PC-9 (cell line): ENCODE measurements around the gene GNAO1. TPM values are rescaled to one million over a fixed set of nuclear protein-coding genes. Genes with fewer than 3 reads are reported as not detected.
"Not testable (repeated sequence)": the region's sequence is repeated elsewhere in the genome, so short reads cannot be mapped to it uniquely, and the experiment has no call there.

Experiments
- BruUV-seq: library from RNA; stranded (reverse); fragments of 400-500 nt; replicated peaks from 2 replicates; lab custom pipeline; 2021; lab: Mats Ljungman, UMichigan
- CTCF ChIA-PET: fragments of 300-600 bp; sonication (Branson Sonifier 250); formaldehyde crosslinking; loops from one replicate; lab custom pipeline; 2022; ENCODE audit warnings: antibody characterized with exemption; lab: Charles Lee
- POLR2A ChIA-PET: fragments of 300-600 bp; sonication (Branson Sonifier 250); formaldehyde crosslinking; loops from one replicate; lab custom pipeline; 2022; ENCODE audit warnings: antibody characterized with exemption; ENCODE audit not compliant: unreplicated experiment; lab: Charles Lee
- DNase-seq, 2 experiments: peaks; one replicate each; pipeline versions ENCODE4 v3.0.0 to v3.0.0-alpha.2; 2015 to 2022; ENCODE audit warnings: mixed read lengths in 1 of 2
- H2AFZ ChIP-seq: fragments of 200-600 bp; sonication (generic); 2 replicates; pipeline ENCODE4 v1.8.1; 2017; ENCODE audit warnings: antibody characterized with exemption
- H3F3A ChIP-seq: fragments of 200-600 bp; sonication (generic); 2 replicates; pipeline ENCODE4 v1.8.1; 2017; ENCODE audit warnings: antibody characterized with exemption, mild to moderate bottlenecking, low read depth; ENCODE audit not compliant: insufficient read depth
- H3K27ac ChIP-seq: fragments of 200-600 bp; sonication (generic); 2 replicates; pipeline ENCODE4 v1.6.1; 2016; ENCODE audit warnings: mixed run types
- H3K27me3 ChIP-seq: fragments of 200-600 bp; sonication (generic); 2 replicates; pipeline ENCODE4 v1.6.1; 2016; ENCODE audit warnings: low read depth, mixed run types; ENCODE audit not compliant: insufficient read depth
- H3K36me3 ChIP-seq: fragments of 200-600 bp; sonication (generic); 2 replicates; pipeline ENCODE4 v1.6.1; 2016; ENCODE audit warnings: low read depth, mixed run types
- H3K4me1 ChIP-seq: fragments of 200-600 bp; sonication (generic); replicated peaks from 2 replicates; pipeline ENCODE4 v1.6.1; 2016; ENCODE audit warnings: mixed run types; ENCODE audit not compliant: insufficient read depth
- H3K4me2 ChIP-seq: fragments of 200-600 bp; sonication (generic); 2 replicates; pipeline ENCODE4 v1.6.1; 2017; ENCODE audit warnings: mixed run types
- H3K4me3 ChIP-seq: fragments of 200-600 bp; sonication (generic); 2 replicates; pipeline ENCODE4 v1.6.1; 2016; ENCODE audit warnings: mixed run types
- H3K79me2 ChIP-seq: fragments of 200-600 bp; sonication (generic); 2 replicates; pipeline ENCODE4 v1.6.1; 2017; ENCODE audit warnings: low read depth, mixed run types
- H3K9me2 ChIP-seq: fragments of 200-600 bp; sonication (generic); 2 replicates; pipeline ENCODE4 v1.8.1; 2017; ENCODE audit warnings: mild to moderate bottlenecking; ENCODE audit not compliant: insufficient read depth
- H3K9me3 ChIP-seq: fragments of 200-600 bp; sonication (generic); 2 replicates; pipeline ENCODE4 v1.8.1; 2016; ENCODE audit warnings: low read depth; ENCODE audit not compliant: insufficient read depth
- H4K20me1 ChIP-seq: fragments of 200-600 bp; sonication (generic); 2 replicates; pipeline ENCODE4 v1.8.1; 2017; ENCODE audit not compliant: insufficient read depth
- CTCF ChIP-seq: fragments of 200-600 bp; sonication (generic); conservative IDR thresholded peaks from 2 replicates; pipeline ENCODE4 v1.6.1; 2017; ENCODE audit warnings: mixed run types, antibody characterized with exemption, mild to moderate bottlenecking, moderate library complexity
- EZH2 ChIP-seq: fragments of 200-600 bp; sonication (generic); IDR thresholded peaks from 2 replicates; pipeline ENCODE4 v1.8.0; 2017; ENCODE audit warnings: antibody characterized with exemption, low read depth
- intact Hi-C: fragments of 100-400 bp; cut with micrococcal nuclease; formaldehyde crosslinking; loops from one replicate; pipeline ENCODE4 v1.10.0; 2022; ENCODE audit not compliant: unreplicated experiment
- total RNA-seq: library from RNA; stranded (reverse); gene quantifications from 2 replicates; pipeline ENCODE4 v1.2.3, GENCODE V29; 2021

GNAO1 gene
- total RNA-seq, 1 experiment from 2014 or later = 2.8 TPM

GRCh38 chr16:56387396-56387795, 196.1 kb downstream of the GNAO1 start:
- TF ChIP-seq CTCF = no peak
- no peak for TF ChIP-seq EZH2
- CTCF ChIA-PET = no interaction called here
- Histone ChIP-seq H4K20me1 (no peaks in the 10 kb centered on the region), H3K4me1 (peaks cover 12% of the 10 kb centered on the region), H3K79me2 (no peaks in the 10 kb centered on the region), H3K4me2 (no peak overlapping the region), H3K27ac (no peak overlapping the region), H3K36me3 (peaks cover 8% of the 10 kb centered on the region), H3K27me3 (no peaks in the 10 kb centered on the region), H3K9me3 (no peaks in the 10 kb centered on the region), H3K9me2 (no peaks in the 10 kb centered on the region), H3K4me3 (no peak overlapping the region), H2AFZ (no peak overlapping the region), H3F3A (peaks cover 12% of the 10 kb centered on the region)
- no peak for DNase-seq
- no TSS peak for BruUV-seq
- intact Hi-C loops = no loop called here
- POLR2A ChIA-PET = no interaction called here

GRCh38 chr16:56388209-56388608, 196.9 kb downstream of the GNAO1 start:
- CTCF ChIA-PET = no interaction called here
- POLR2A ChIA-PET = interaction anchor here (0.6 kb wide), 1 partner anchor 51 kb away, joined by 9 read pairs; no protein-coding TSS in a partner anchor
- H3F3A ChIP-seq = peaks cover 4% of the 10 kb centered on the region; the same call in 1 of the 2 replicates
- no peak overlapping the region for H2AFZ ChIP-seq
- no peaks in the 10 kb centered on the region for H3K27me3 ChIP-seq
- no peak for TF ChIP-seq EZH2
- no peak for TF ChIP-seq CTCF
- H3K9me2 ChIP-seq = no peaks in the 10 kb centered on the region
- no peak overlapping the region for H3K4me2 ChIP-seq
- no peak for DNase-seq
- intact Hi-C loops = no loop called here
- peaks cover 4% of the 10 kb centered on the region; the same call in 1 of the 2 replicates for H3K4me1 ChIP-seq
- BruUV-seq = no TSS peak
- no peaks in the 10 kb centered on the region for H3K9me3 ChIP-seq
- no peaks in the 10 kb centered on the region for H3K79me2 ChIP-seq
- no peak overlapping the region for H3K27ac ChIP-seq
- peaks cover 6% of the 10 kb centered on the region for H3K36me3 ChIP-seq
- H4K20me1 ChIP-seq = no peaks in the 10 kb centered on the region
- H3K4me3 ChIP-seq = no peak overlapping the region

- no peaks in the 10 kb centered on the region for H3K9me2 ChIP-seq
- H2AFZ ChIP-seq = no peak overlapping the region
- no peak overlapping the region for H3K27ac ChIP-seq
- no peaks in the 10 kb centered on the region for H3K4me1 ChIP-seq
- H3K79me2 ChIP-seq = no peaks in the 10 kb centered on the region
- H3F3A ChIP-seq = no peaks in the 10 kb centered on the region
- H3K36me3 ChIP-seq = peaks cover 6% of the 10 kb centered on the region
- no peaks in the 10 kb centered on the region for H4K20me1 ChIP-seq
- ChIA-PET POLR2A (no interaction called here), CTCF (no interaction called here)
- no peak overlapping the region for H3K4me2 ChIP-seq
- H3K9me3 ChIP-seq = no peaks in the 10 kb centered on the region
- BruUV-seq = no TSS peak
- H3K27me3 ChIP-seq = no peaks in the 10 kb centered on the region
- H3K4me3 ChIP-seq = no peak overlapping the region
- intact Hi-C loops = no loop called here
- no peak for DNase-seq
- TF ChIP-seq CTCF = no peak
- no peak for TF ChIP-seq EZH2
These were observed 198.3 kb downstream of the GNAO1 start for GRCh38 chr16:56389554-56389953.

- H3K27ac ChIP-seq, BruUV-seq, H4K20me1 ChIP-seq, H2AFZ ChIP-seq, intact Hi-C loops, H3K4me1 ChIP-seq, H3K9me2 ChIP-seq, H3K4me2 ChIP-seq, H3K9me3 ChIP-seq, POLR2A ChIA-PET, H3K79me2 ChIP-seq, H3K27me3 ChIP-seq, H3F3A ChIP-seq, H3K4me3 ChIP-seq, CTCF ChIA-PET, DNase-seq: not testable (repeated sequence)
- peaks cover 17% of the 10 kb centered on the region for H3K36me3 ChIP-seq
These were observed 205.4 kb downstream of the GNAO1 start for GRCh38 chr16:56396724-56397123.
